T-helper 2 cell treated with Interferon-gamma antibody and Interleukin-4, amounts not matched to agents 100 ng/mL and 5 ng/mL, for 36 hours (primary cell): ENCODE measurements around the gene MT1E. TPM values are rescaled to one million over a fixed set of nuclear protein-coding genes. Genes with fewer than 3 reads are reported as not detected.
"Not testable (repeated sequence)": the region's sequence is repeated elsewhere in the genome, so short reads cannot be mapped to it uniquely, and the experiment has no call there.

ENCODE experiments used
- intact Hi-C: fragments of 100-400 bp; cut with micrococcal nuclease; formaldehyde crosslinking; loops from one replicate; pipeline ENCODE4 v1.15.1; 2023
- total RNA-seq: library from RNA; stranded (reverse); gene quantifications from 2 replicates; pipeline ENCODE4 v1.2.3, GENCODE V29; 2022

MT1E gene
- total RNA-seq = 169 and 187 TPM in 2 replicates

- intact Hi-C loops = loop anchor here (1.0 to 2.0 kb wide), 3 partner anchors 17 to 57 kb away; partner anchors contain the start of genes MT1X and MT2A
Observed at GRCh38 chr16:56625140-56625942, at the start of gene MT1E. Gene MT1E, plus strand, starts transcription at chr16:56625781. Its CDS starts 71 bp downstream, at chr16:56625852.

GRCh38 chr16:56576585-56577299 lies 48.8 kb upstream of the MT1E start:
- intact Hi-C loops = loop anchor here (1.0 to 2.0 kb wide), 4 partner anchors 24 to 126 kb away; partner anchors contain the start of gene MT1X

GRCh38 chr16:56577300-56577625 lies 48.3 kb upstream of the MT1E start:
- intact Hi-C loops = loop anchor here (1.0 to 2.0 kb wide), 4 partner anchors 23 to 125 kb away; partner anchors contain the start of gene MT1X

DNA sequence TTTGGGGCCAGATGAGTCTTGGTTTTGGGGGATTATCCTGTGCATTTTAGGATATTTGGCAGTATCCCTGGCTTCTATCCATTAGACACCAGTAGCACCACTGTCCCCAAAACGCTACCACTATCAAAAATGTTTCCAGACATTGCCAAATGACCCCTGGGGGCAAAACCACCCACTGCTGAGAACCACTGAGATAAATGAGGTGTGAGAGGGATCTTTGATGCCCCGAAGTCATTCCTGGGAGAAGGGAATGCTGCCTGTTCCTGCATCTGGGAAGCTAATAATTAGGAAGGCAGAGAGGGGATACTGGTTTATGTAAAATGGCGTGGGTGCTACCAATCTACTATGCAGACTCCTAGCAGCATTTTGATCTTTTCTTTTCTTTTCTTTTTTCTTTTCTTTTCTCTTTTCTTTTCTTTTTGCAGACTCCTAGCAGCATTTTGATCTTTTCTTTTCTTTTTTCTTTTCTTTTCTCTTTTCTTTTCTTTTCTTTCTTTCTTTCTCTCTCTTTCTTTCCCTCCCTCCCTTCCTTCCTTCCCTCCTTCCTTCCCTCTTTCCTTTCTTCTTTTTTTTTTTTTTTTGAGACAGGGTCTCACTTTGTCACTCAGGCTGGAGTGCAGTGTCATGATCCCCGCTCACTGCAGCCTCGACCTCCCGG lies 45.1 kb upstream of the MT1E start:
- intact Hi-C loops = no loop called here

DNA sequence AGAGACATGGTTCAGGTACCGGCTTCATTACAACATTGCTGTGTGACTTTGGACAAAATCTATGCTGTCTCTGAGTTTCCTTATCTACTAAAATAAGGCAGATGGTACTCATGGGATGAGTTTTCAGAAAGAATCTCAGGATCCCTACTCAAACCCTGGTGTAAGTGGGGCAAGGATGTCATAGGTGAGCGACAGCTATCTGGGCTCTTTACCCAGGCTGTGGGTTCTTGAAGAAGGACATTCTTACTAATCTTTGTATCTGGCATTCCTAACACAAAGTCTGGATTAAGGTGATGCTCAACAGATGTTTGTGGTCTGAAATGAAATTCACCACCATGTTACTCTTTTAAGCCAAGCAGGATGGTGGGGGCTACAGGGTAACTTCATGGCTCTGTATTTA lies 42.7 kb upstream of the MT1E start:
- intact Hi-C loops = not testable (repeated sequence)

- intact Hi-C loops = no loop called here
Observed at GRCh38 chr16:56583351-56584168, 42.0 kb upstream of the MT1E start.

- intact Hi-C loops = no loop called here
Observed at GRCh38 chr16:56584276-56584675, 41.3 kb upstream of the MT1E start.

DNA sequence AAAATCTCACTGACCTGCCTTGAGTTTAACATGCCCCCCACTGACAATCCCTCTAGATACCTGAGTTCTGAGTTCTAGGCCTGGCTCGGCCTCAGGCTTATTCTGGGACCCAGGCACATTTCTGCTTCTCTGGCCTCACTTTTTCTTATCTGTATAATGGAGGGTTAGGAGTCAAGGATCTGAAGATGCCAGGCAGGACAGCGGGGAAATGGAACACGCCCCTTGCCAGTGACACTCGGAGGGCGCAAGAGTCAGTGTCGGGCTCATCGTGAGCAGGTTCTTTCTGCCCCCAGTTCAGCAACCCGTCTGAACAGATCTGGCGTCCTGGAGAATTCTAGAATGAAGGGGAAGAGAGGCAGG lies 36.8 kb upstream of the MT1E start:
- intact Hi-C loops = no loop called here

GRCh38 chr16:56589141-56590039 lies 36.2 kb upstream of the MT1E start, which contains the start of gene MT3:
Gene MT3, plus strand, starts transcription at chr16:56589528. Its CDS starts 63 bp downstream, at chr16:56589591.
- intact Hi-C loops = no loop called here

- intact Hi-C loops = no loop called here
Observed at GRCh38 chr16:56591377-56592060, 34.1 kb upstream of the MT1E start.

DNA sequence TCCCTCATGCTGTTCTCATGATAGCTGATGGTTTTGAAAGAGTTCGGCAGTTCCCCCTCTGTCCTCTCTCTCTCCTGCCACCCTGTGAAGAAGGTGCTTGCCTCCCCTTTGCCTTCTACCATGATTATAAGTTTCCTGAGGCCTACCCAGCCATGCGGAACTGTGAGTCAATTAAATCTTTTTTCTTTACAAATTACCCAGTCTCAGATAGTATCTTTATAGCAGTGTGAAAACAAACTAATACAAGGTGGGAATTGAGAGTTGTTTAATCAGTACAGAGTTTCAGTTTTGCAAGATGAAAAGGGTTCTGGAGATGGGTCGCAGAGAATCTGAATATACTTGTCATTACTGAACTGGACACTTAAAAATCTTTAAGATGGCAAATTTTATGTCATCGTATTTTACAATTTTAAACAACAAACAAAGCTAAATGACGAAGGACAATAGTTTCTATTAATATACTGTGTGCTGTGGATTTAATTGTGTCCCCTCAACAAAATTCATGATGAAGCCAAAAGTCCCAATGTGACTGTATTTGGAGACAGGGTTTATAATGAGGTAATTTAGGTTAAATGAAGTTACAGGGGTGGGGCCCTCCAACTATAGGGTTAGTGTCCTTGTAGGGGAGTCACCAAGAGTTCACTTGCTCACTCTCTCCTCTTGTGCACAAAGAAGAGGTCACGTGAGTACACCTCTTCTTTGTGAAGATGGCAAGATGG lies 31.8 kb upstream of the MT1E start:
- intact Hi-C loops = no loop called here

DNA sequence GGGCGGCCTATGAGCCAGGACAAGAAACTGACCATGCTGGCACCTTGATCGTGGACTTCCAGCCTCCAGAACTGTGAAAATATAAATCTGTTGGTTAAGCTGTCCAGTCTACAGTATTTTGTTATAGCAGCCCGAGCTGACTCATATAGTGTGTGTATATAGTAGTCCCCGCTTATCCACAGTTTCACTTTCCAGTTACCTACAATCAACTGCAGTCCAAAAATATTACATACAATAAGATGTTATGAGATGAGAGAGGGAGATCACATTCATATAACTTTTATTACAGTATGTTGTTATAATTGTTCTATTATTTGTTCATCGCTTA lies 31.3 kb upstream of the MT1E start:
- intact Hi-C loops = no loop called here

GRCh38 chr16:56600398-56600999 lies 25.1 kb upstream of the MT1E start:
- intact Hi-C loops = loop anchor here (1.0 to 5.0 kb wide), 2 partner anchors 23 to 88 kb away; no protein-coding TSS in a partner anchor

DNA sequence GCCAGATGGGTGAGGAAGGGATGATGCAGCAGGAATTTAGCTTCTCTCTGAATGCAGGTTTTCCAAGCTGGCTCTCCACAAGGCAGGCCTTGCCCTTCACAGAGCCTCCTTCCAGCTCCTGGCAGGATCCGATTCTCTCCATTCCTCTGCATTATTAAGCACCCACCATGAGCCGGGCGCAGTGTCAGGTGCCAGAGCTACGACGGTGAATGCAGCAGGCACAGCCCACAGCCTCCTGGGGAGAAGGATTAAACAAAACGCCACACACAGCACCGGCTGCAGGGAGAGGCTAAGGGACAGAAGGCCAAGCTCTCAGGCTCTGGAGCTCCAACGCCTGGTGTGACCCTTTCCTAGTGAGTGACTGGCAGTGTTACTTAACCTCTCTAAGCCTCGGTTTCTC lies 24.3 kb upstream of the MT1E start:
- intact Hi-C loops = loop anchor here (5.0 kb wide), 1 partner anchor 89 kb away; no protein-coding TSS in a partner anchor

GRCh38 chr16:56603589-56603988 lies 22.0 kb upstream of the MT1E start:
- intact Hi-C loops = loop anchor here (5.0 kb wide), 1 partner anchor 91 kb away; no protein-coding TSS in a partner anchor

GRCh38 chr16:56604966-56605365 lies 20.6 kb upstream of the MT1E start:
- intact Hi-C loops = loop anchor here (5.0 kb wide), 1 partner anchor 93 kb away; no protein-coding TSS in a partner anchor

DNA sequence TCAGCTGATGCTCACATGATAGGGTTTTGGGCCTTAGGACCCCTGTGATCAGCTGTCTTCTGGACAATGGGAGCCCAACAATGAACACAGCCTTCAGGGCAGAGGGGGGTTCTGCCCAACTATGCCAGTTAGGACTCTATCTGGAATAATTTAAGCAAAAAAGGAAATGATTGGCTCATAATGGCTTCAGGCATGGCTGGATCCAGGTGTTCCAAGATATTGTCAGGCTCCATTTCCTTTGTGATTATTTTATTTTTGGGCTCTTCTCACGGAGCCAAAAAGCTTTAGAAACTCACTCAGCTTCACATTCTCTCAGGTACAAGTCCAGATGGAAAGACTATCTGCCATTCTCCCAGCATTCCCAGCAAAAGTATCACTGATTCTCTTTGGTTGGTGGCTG lies 20.1 kb upstream of the MT1E start:
- intact Hi-C loops = no loop called here

- intact Hi-C loops = no loop called here
Observed at GRCh38 chr16:56606071-56606475, 19.5 kb upstream of the MT1E start.
